GM10847 (cell line): ENCODE measurements around the gene ESRRA.

Source experiments
- POLR2A ChIP-seq: IDR thresholded peaks from 2 replicates; pipeline ENCODE4 v1.6.1; 2011; ENCODE audit not compliant: insufficient read length; ENCODE audit errors: extremely low read depth

The ESRRA gene

DNA sequence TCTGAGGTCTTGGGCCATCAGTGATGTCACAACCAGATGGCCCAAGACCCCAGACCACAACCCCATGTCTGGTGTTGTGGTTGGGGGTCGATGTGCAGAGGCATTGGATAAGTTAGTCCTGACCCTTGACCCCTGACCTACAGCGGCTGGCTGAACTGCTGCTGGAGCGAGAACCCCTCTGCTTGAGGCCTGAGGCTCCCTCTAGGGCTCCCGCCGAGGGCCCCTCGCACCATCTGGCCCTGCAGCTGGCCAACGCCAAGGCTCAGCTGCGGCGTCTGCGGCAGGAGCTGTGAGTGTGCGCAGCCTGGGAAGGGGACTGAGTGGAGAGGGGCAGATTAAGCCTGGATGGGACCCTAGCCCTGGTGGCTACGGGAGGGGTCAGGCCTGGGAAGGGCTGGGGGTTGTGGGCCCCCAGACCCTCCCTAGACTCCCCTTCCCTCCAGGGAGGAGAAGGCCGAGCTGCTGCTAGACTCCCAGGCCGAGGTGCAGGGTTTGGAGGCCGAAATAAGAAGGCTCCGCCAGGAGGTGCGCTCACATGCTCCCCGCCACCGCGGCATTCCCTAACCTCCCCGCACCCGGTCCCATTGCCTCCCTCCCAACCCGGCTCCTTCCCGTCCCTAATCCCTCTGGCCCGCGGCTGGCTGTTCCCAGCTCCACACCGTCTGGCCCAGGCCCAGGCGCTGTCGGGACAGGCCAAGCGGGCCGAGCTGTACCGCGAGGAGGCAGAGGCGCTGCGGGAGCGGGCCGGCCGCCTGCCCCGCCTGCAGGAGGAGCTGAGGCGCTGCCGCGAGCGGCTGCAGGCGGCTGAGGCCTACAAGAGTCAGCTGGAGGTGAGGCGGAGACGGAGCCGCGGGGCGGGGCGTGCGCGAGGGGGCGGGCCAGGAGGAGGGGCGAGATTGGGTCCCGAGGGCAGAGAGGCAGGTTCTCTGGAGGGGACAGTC is 36.8 kb downstream of the ESRRA start:
- no peak for TF ChIP-seq POLR2A

DNA sequence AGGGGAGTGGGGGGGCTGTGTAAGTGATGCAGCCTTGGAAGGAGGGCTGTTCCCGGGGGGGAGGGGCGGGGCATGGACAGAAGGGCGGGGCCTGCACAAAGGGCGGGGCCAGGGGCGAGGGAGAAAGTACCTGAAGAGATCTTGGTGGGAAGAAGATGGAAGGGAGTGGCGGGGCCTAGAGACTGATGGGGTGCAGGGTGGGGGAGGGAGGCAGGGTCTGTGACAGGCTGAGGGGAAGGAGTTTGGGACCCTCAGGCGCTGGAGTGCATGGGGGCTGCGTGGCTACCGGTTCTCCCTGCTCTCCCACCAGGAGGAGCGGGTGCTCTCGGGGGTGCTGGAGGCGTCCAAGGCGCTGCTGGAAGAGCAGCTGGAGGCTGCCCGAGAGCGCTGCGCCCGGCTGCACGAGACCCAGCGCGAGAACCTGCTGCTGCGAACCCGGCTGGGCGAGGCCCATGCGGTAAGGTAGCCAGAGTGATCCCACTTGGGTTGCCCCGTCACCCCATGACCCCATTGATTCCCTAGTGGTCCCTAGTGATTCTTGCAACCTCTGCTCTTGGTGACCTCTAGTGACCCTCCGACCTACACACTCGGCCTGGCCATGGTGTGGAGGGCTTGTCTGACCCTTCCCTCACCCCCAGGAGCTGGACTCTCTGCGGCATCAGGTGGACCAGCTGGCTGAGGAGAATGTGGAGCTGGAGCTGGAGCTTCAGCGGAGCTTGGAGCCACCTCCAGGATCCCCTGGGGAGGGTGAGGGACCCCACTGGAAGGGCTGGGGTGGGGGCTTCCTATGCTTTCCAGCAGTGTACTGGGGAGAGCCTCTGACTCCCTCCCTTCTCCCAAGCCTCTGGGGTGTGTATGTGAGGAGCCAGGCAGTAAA is 37.8 kb downstream of the ESRRA start:
- TF ChIP-seq POLR2A = no peak

DNA sequence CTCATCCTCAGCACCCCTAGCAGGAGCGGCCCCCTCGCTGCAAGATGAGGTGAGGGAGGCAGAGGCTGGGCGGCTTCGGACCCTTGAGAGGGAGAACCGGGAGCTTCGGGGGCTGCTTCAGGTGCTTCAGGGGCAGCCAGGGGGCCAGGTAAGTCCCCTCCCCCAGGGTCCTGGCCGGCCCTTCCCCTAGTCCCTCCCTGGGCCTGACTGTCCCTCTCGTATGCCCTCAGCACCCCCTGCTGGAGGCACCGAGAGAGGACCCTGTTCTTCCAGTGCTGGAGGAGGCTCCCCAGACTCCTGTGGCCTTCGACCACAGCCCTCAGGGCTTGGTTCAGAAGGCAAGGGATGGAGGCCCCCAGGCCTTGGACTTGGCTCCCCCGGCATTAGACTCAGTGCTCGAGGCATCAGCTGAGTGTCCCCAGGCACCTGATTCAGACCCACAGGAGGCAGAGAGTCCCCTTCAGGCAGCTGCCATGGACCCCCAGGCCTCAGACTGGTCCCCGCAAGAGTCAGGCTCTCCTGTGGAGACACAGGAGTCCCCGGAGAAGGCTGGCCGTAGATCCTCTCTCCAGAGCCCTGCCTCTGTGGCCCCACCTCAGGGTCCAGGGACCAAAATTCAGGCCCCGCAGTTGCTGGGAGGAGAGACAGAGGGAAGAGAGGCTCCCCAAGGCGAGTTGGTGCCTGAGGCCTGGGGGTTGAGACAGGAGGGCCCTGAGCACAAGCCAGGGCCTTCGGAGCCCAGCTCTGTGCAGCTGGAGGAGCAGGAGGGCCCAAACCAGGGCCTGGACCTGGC is 38.6 kb downstream of the ESRRA start:
- TF ChIP-seq POLR2A = no peak

DNA sequence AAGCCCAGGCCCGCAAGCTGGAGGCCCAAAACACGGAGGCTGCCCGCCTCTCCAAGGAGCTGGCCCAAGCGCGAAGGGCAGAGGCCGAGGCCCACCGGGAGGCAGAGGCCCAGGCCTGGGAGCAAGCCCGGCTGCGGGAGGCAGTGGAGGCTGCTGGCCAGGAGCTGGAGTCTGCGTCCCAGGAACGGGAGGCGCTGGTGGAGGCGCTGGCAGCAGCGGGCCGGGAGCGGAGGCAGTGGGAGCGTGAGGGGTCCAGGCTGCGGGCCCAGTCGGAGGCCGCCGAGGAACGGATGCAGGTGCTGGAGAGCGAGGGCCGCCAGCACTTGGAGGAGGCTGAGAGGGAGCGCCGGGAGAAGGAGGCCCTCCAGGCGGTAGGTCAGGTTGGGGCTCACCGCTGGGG is 39.5 kb downstream of the ESRRA start:
- no peak for TF ChIP-seq POLR2A

DNA sequence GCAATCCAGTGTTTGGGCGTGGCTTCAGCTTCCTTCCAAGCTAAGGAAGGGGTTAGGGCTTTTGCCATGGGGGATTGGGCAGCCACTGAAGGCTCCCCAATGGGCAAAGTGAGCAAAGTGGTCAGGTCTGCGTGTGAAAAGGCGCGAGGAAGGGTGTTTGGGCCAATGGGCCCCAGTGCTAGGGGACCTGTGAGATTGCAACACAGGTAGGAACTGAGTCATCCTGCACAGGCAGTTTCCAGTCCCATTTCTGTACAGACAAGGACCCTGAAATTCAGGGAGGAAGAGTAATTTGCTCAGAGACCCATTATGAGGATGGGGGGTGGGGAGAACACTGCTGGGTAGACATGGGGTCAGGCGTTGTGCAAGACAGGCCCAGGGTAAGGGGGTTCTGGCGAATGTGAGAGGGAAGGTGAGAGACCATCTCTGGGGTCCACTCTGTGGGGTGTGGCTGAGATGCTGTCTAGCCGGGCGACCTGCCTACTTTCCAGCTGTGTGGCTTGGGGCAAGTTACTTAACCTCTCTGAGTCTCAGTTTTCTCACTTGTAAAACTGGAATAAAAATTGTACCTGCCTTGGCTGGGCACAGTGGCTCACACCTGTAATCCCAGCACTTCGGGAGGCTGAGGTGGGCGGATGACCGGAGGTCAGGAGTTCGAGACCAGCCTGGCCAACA is 42.0 kb downstream of the ESRRA start:
- no peak for TF ChIP-seq POLR2A

DNA sequence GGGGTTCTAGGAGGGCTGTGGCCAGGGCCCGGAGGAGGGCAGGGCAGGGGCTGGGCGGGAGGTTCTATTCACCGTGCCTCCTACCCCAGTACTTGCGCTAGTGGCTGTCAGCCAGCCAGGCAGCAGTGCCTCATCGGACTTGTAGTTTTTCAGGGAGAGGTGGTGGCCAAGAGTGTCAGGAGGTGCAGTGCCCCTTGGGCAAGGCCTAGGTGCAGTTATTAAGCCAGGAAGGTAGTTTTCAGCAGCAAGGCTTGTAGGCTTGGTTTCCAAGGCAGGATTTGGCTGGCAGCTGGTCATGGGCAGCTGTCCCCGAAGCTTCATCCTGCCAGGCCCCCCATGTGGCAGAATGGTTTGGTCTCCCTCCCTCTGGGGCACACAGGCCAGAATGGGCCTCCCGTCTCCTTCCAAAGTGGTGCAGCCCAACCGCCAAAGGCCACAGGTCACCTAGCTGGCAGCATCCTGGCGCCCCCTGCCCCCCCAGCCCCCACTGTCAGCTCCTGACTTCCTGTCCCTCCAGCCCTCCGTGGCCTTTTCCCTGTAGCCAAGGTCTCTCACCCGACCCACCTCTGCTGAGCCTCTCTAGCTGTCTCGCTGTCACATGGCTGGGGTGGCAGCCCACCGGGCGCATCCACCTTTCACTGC is 43.2 kb downstream of the ESRRA start:
- TF ChIP-seq POLR2A = no peak

DNA sequence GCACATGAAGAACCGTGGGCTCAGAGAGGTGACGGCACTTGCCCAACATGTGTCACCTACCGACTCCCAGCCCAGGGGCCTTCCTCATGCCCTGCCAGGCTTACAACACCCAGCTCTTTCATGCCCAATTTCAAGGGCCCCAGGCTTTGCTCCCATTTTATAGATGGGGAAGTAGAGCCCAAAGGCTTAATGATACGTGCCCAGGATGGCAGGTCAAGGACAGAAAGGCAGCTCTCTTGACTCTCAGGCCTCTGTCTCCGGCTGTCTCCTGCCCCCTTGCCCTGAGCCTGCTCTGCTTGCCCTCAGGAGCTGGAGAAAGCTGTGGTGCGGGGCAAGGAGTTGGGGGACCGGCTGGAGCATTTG is 43.7 kb downstream of the ESRRA start:
- no peak for TF ChIP-seq POLR2A

DNA sequence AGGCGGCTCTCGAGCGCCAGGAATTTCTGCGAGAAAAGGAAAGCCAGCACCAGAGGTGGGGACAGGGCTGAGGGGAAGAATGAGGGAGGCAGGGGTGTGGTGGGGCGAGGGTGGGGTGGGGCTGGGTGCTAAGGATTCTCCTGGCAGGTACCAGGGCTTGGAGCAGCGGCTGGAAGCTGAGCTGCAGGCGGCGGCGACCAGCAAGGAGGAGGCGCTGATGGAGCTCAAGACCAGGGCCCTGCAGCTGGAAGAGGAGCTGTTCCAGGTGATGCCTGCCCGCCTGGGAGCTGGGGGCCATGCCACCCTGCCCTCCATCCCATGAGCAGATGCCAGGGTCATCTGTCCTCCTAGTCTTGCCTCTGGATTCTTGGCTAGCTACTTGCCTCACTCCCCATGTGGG is 44.1 kb downstream of the ESRRA start:
- no peak for TF ChIP-seq POLR2A

DNA sequence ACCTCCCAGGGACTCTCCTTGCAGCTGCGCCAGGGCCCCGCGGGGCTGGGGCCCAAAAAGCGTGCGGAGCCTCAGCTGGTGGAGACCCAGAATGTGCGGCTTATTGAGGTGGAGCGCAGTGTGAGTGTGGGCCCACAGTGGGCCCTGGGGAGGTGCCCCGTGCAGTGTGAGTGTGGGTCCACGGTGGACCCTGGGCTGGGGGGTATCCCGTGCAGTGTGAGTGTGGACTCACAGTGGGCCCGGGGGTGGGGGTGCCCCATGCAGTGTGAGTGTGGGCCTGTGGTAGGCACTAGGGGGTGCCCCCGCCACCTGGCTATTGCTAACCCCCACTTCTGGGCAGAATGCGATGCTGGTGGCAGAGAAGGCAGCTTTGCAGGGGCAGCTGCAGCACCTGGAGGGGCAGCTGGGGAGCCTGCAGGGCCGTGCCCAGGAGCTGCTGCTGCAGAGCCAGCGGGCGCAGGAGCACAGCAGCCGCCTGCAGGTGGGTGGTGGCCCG is 45.9 kb downstream of the ESRRA start:
- TF ChIP-seq POLR2A = no peak

DNA sequence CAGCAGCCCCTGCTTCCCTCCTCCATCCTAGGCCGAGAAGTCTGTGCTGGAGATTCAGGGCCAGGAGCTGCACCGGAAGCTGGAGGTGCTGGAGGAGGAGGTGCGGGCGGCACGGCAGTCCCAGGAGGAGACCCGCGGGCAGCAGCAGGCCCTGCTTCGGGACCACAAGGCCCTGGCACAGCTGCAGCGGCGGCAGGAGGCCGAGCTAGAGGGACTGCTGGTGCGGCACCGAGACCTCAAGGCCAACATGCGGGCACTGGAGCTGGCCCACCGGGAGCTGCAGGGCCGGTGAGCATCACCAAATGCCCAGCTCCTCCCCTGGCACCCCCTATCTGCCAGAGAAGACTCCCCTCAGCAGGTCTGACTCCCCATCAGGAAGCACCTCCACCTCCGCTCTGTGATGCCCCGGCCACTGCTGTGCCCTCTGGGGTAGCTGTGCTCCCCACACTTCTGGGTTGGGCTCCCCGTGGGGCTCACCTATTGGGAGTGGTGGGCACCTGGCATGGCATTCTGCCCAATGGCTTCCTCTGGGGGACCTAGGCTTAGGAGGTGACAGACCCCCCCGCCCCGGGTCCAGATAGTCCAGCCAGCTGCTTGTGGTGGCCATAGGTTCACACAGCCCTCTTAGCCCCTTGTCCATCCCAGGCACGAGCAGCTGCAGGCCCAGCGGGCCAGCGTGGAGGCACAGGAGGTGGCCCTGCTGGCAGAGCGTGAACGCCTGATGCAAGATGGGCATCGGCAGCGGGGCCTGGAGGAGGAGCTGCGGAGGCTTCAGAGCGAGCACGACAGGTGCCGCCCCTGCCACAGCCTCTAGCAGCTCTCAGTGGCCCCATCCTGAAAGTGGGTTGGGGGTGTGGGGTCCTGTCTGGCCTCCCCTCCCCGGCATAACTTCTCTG is 47.0 kb downstream of the ESRRA start:
- TF ChIP-seq POLR2A = no peak

DNA sequence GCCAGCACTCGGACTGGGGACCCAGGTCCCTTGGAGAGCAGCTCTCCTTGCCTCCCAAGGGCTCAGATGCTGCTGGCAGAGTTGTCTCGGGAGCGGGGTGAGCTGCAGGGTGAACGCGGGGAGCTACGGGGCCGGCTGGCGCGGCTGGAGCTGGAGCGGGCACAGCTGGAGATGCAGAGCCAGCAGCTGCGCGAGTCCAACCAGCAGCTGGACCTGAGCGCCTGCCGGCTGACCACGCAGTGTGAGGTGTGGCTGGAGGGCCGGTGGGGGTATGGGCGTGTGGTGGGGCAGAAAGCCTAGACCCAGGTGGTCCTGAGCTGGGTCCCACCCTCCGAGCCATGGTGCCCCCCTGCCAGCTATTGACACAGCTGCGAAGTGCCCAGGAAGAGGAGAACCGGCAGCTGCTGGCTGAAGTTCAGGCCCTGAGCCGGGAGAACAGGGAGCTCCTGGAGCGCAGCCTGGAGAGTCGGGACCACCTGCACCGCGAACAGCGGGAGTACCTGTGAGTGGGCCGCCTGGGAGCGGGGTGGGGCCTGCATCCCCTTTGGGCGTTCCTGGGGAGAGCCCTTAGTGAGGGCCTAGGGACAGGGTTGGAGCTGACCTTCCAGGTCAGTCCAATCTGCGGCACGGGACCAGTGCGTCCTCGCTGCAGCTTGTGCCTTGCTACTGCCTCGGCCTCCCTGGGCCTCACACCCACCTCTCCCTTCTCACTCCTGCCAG is 47.8 kb downstream of the ESRRA start:
- TF ChIP-seq POLR2A = no peak

DNA sequence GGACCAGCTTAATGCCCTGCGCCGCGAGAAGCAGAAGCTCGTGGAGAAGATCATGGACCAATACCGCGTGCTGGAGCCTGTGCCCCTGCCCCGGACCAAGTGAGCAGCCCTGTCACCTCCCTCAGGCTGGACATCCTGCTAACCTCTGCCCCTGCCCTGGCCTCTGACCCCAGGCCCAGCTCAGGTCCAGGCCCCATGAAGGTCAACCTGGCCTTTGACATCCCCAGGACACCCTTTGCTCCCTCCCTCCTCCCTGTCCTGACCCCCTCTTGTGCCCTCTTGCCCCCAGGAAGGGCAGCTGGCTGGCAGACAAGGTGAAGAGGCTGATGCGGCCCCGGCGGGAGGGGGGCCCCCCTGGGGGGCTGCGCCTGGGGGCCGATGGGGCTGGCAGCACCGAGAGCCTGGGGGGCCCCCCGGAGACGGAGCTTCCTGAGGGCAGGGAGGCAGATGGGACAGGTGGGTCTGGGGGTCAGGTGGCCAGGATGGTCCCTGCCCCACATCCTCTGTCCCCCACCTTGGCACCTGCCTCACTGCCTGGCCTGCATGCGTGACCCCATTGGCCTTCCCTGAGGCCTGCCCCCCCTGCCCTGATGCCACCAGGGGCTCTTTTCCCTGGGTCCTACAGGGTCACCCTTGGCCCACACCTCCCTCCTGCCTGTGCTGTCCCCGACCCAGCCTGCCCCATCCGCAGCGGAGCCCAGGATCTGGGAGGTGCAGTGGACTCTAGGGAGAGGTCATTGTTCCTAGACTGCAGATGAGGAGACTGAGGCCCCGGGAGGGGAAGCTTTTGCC is 48.6 kb downstream of the ESRRA start:
- TF ChIP-seq POLR2A = no peak
